ENCODE measurements around the gene HSP90AB1.

HSP90AB1 gene

GRCh38 chr6:44255871-44256774 lies 9.2 kb downstream of the HSP90AB1 start:
- no peak for DNase-seq

GRCh38 chr6:44256775-44257024 lies 9.8 kb downstream of the HSP90AB1 start:
- no peak for DNase-seq

GRCh38 chr6:44257025-44257752 lies 10.3 kb downstream of the HSP90AB1 start, which contains the start of gene SLC35B2:
SLC35B2 (minus strand) TSS chr6:44257528; CDS start chr6:44257410, 118 bp downstream.
- DNase-seq = no peak

- DNase-seq = no peak
Measured at GRCh38 chr6:44257753-44258324, 10.9 kb downstream of the HSP90AB1 start.

- DNase-seq = no peak
Measured at GRCh38 chr6:44258325-44258863, 11.5 kb downstream of the HSP90AB1 start.

GRCh38 chr6:44258921-44259320 lies 12.0 kb downstream of the HSP90AB1 start:
- no peak for DNase-seq

- no peak for DNase-seq
Measured at GRCh38 chr6:44260011-44260410, 13.1 kb downstream of the HSP90AB1 start.

GRCh38 chr6:44260451-44261297 lies 13.8 kb downstream of the HSP90AB1 start:
- DNase-seq = no peak

GRCh38 chr6:44261581-44261980 lies 14.7 kb downstream of the HSP90AB1 start:
- no peak for DNase-seq

- DNase-seq = no peak
Measured at GRCh38 chr6:44262467-44263353, 15.8 kb downstream of the HSP90AB1 start.

- no peak for DNase-seq
Measured at GRCh38 chr6:44263354-44264100, 16.6 kb downstream of the HSP90AB1 start.

GRCh38 chr6:44264154-44265006 lies 17.5 kb downstream of the HSP90AB1 start:
- no peak for DNase-seq

- DNase-seq = peak; percentile 32
Measured at GRCh38 chr6:44265007-44265721, 18.3 kb downstream of the HSP90AB1 start, which contains the start of gene NFKBIE. NFKBIE (minus strand) TSS chr6:44265551; CDS start chr6:44265346, 205 bp downstream.

- no peak for DNase-seq
Measured at GRCh38 chr6:44265722-44266233, 18.9 kb downstream of the HSP90AB1 start.

GRCh38 chr6:44266347-44266746 lies 19.4 kb downstream of the HSP90AB1 start:
- no peak for DNase-seq

- no peak for DNase-seq
Measured at GRCh38 chr6:44267252-44267651, 20.4 kb downstream of the HSP90AB1 start.

- peak; percentile 27 for DNase-seq
Measured at GRCh38 chr6:44268095-44268628, 21.3 kb downstream of the HSP90AB1 start.

- no peak for DNase-seq
Measured at GRCh38 chr6:44269178-44269920, 22.4 kb downstream of the HSP90AB1 start.
